SU-DHL-6 (cell line): ENCODE measurements around the gene RBM20.

Experiments
- H2AFZ ChIP-seq: fragments of 200-600 bp; sonication (generic); 2 replicates; pipeline ENCODE4 v1.6.1; 2014; ENCODE audit warnings: low read depth, mild to moderate bottlenecking, moderate library complexity, mixed read lengths, antibody characterized with exemption, low read length; ENCODE audit not compliant: severe bottlenecking
- H3F3A ChIP-seq: fragments of 200-600 bp; shearing (Covaris generic); 2 replicates; pipeline ENCODE4 v1.6.0; 2016; ENCODE audit warnings: antibody characterized with exemption, mild to moderate bottlenecking; ENCODE audit not compliant: insufficient read depth
- H3K27ac ChIP-seq: fragments of 200-600 bp; sonication (generic); 2 replicates; pipeline ENCODE4 v1.5.1; 2016; ENCODE audit warnings: low read depth, mild to moderate bottlenecking, low read length, moderate library complexity, mixed read lengths
- H3K27me3 ChIP-seq: fragments of 200-600 bp; sonication (generic), shearing (Covaris generic); 2 replicates; pipeline ENCODE4 v1.6.0; 2014; ENCODE audit warnings: mild to moderate bottlenecking, low read length
- H3K36me3 ChIP-seq: fragments of 200-600 bp; sonication (generic); 2 replicates; pipeline ENCODE4 v1.6.1; 2014; ENCODE audit warnings: mild to moderate bottlenecking, low read length, mixed read lengths
- H3K4me2 ChIP-seq: fragments of 300-600, 200-600 bp; shearing (Covaris generic), sonication (generic); 2 replicates; pipeline ENCODE4 v1.6.0; 2014; ENCODE audit warnings: low read length, low read depth, mild to moderate bottlenecking; ENCODE audit not compliant: poor library complexity, severe bottlenecking
- H3K4me3 ChIP-seq: fragments of 200-600 bp; sonication (generic); 2 replicates; pipeline ENCODE4 v1.5.1; 2014; ENCODE audit warnings: antibody characterized with exemption, low read length, mild to moderate bottlenecking, mixed read lengths; ENCODE audit not compliant: insufficient read depth, poor library complexity, severe bottlenecking
- H3K79me2 ChIP-seq: fragments of 200-600 bp; sonication (generic); 2 replicates; pipeline ENCODE4 v1.6.1; 2014; ENCODE audit warnings: mild to moderate bottlenecking, low read length, moderate library complexity; ENCODE audit not compliant: insufficient read depth
- H3K9ac ChIP-seq: fragments of 200-600 bp; sonication (generic); 2 replicates; pipeline ENCODE4 v1.7.0; 2014; ENCODE audit warnings: mild to moderate bottlenecking, low read length
- H3K9me2 ChIP-seq: fragments of 200-600 bp; sonication (generic); replicated peaks from 2 replicates; pipeline ENCODE4 v1.6.1; 2014; ENCODE audit warnings: low read length; ENCODE audit not compliant: insufficient read depth
- H3K9me3 ChIP-seq: fragments of 200-600 bp; sonication (generic); 2 replicates; pipeline ENCODE4 v1.6.1; 2014; ENCODE audit warnings: low read length, mixed read lengths; ENCODE audit not compliant: insufficient read depth
- H4K20me1 ChIP-seq: fragments of 200-600 bp; sonication (generic); 2 replicates; pipeline ENCODE4 v1.6.1; 2014; ENCODE audit warnings: low read depth, mild to moderate bottlenecking, antibody characterized with exemption, low read length, moderate library complexity, mixed read lengths
- CTCF ChIP-seq: fragments of 200-600 bp; sonication (generic); IDR thresholded peaks from one replicate; pipeline ENCODE4 v1.5.1; 2017; ENCODE audit warnings: antibody characterized with exemption, mild to moderate bottlenecking, low read length, moderate library complexity; ENCODE audit not compliant: insufficient read depth, poor library complexity, severe bottlenecking
- EZH2phosphoT487 ChIP-seq: fragments of 200-600 bp; sonication (generic), shearing (Covaris generic); conservative IDR thresholded peaks from 2 replicates; pipeline ENCODE4 v1.6.1; 2018; ENCODE audit warnings: mild to moderate bottlenecking, antibody characterized with exemption, low read length, moderate library complexity, mixed read lengths

Gene RBM20

GRCh38 chr10:110631934-110632333 lies 12.2 kb upstream of the RBM20 start:
- H3K36me3 ChIP-seq: no peaks in the 10 kb centered on the region
- H3K9me2 ChIP-seq: no peaks in the 10 kb centered on the region
- H3K79me2 ChIP-seq: no peaks in the 10 kb centered on the region
- no peaks in the 10 kb centered on the region for H3K9me3 ChIP-seq
- no peak overlapping the region for H2AFZ ChIP-seq
- H3K4me2 ChIP-seq: no peak overlapping the region
- no peaks in the 10 kb centered on the region for H3K27me3 ChIP-seq
- no peak overlapping the region for H3K4me3 ChIP-seq
- no peaks in the 10 kb centered on the region for H4K20me1 ChIP-seq
- no peaks in the 10 kb centered on the region for H3F3A ChIP-seq
- no peak overlapping the region for H3K9ac ChIP-seq
- H3K27ac ChIP-seq: no peak overlapping the region
- TF ChIP-seq CTCF (no peak), EZH2phosphoT487 (no peak)

GRCh38 chr10:110632591-110633215 lies 11.4 kb upstream of the RBM20 start:
- Histone ChIP-seq H3K79me2 (no peaks in the 10 kb centered on the region), H2AFZ (no peak overlapping the region), H3K36me3 (no peaks in the 10 kb centered on the region), H4K20me1 (no peaks in the 10 kb centered on the region), H3K9me2 (no peaks in the 10 kb centered on the region), H3K27me3 (no peaks in the 10 kb centered on the region), H3K4me3 (no peak overlapping the region), H3K9ac (no peak overlapping the region), H3K9me3 (no peaks in the 10 kb centered on the region), H3K4me2 (no peak overlapping the region), H3F3A (no peaks in the 10 kb centered on the region), H3K27ac (no peak overlapping the region)
- no peak for TF ChIP-seq CTCF
- no peak for TF ChIP-seq EZH2phosphoT487

- H3K36me3 ChIP-seq: no peaks in the 10 kb centered on the region
- no peaks in the 10 kb centered on the region for H3K79me2 ChIP-seq
- TF ChIP-seq CTCF: no peak
- TF ChIP-seq EZH2phosphoT487: no peak
- no peaks in the 10 kb centered on the region for H3K9me3 ChIP-seq
- no peaks in the 10 kb centered on the region for H3K9me2 ChIP-seq
- H3F3A ChIP-seq: no peaks in the 10 kb centered on the region
- H3K27ac ChIP-seq: no peak overlapping the region
- no peak overlapping the region for H2AFZ ChIP-seq
- H3K27me3 ChIP-seq: no peaks in the 10 kb centered on the region
- no peak overlapping the region for H3K4me3 ChIP-seq
- H3K4me2 ChIP-seq: no peak overlapping the region
- H4K20me1 ChIP-seq: no peaks in the 10 kb centered on the region
- H3K9ac ChIP-seq: no peak overlapping the region
Observed at GRCh38 chr10:110634527-110635209, 9.5 kb upstream of the RBM20 start.
